Activated CD8-positive, alpha-beta memory T cell treated with anti-CD3 and anti-CD28 coated beads for 1 hour (primary cell): ENCODE results near the gene PARD3.
"Not testable (repeated sequence)": the region's sequence is repeated elsewhere in the genome, so short reads cannot be mapped to it uniquely, and the experiment has no call there.

Experiments used
- DNase-seq, 2 donors: peaks; one replicate each; pipeline ENCODE4 v3.0.0-alpha.2; 2020; ENCODE audit warnings: low read depth in 1 of 2; ENCODE audit errors: extremely low read depth in 1 of 2

PARD3 gene

DNA sequence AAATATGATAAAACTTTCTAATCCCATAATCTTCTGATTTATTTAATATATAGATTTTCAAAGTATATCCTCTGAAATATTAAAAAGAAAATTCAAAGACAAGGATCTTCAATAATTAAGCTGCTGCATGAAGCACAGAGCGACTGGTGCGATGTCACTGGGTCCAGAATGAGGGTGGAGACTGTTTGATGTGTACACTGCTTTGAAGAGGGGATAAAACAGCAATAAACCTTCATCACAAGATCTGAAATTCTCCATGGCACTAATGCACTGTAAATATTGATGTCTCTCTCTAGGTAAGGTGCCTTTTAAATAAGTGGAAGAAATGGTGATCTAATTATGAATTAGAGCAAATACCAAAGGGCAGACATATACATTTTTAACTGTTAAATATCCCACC lies 337.8 kb downstream of the PARD3 start:
- DNase-seq, result no peak

DNA sequence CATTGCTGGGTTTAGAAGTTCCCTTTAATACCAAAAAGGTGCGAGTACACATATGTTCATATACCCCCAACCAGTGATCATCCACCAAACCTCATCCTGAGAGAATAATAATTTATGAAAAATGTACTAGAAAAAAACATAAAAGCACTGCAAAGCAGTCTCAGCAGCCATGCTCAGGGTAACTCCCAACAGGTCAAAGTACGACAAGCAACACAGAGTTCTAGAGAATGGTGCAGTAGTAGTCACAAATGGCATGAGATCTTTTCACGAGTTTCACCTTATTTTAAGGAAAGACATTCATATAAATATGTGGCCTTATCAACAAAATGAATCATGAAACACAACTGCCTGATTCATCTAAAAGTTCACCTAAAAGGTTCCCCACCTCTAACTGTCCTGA lies 338.5 kb downstream of the PARD3 start:
- no peak for DNase-seq

DNA sequence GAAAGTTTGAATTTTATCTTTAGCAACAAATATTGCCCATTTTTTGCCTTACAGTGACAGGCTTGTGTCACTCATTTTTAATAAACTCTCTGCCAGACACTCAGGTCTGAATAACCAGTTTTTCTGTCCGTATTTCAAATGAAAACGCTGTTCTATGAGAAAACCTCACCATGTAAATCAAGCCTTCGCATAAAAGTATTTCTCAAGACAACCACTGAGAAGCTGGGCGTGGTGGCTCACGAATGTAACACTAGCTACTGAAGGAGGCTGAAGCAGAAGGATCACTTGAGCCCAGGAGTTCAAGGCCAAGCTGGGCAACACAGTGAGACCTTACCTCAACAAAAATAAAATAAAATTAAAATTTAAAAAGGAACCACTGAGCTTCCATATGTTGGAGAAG lies 339.3 kb downstream of the PARD3 start:
- DNase-seq, result no peak

DNA sequence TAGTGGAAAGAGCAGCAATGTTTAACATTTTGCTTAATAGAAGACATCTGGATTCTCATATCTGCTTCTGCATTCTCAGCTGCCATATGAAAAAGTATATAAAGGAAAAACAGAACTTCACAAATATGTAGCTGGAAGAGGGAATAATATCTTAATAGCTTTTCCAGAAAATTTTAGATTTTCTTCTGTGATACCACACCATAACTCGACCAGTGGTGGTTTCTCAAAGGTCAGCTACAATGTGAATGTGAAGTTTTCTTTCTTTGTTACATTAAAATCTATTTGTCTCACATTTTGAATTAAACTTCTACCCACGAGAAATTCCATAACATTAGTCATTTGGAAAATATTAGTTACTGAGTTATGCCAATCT lies 339.8 kb downstream of the PARD3 start:
- DNase-seq, result no peak

DNA sequence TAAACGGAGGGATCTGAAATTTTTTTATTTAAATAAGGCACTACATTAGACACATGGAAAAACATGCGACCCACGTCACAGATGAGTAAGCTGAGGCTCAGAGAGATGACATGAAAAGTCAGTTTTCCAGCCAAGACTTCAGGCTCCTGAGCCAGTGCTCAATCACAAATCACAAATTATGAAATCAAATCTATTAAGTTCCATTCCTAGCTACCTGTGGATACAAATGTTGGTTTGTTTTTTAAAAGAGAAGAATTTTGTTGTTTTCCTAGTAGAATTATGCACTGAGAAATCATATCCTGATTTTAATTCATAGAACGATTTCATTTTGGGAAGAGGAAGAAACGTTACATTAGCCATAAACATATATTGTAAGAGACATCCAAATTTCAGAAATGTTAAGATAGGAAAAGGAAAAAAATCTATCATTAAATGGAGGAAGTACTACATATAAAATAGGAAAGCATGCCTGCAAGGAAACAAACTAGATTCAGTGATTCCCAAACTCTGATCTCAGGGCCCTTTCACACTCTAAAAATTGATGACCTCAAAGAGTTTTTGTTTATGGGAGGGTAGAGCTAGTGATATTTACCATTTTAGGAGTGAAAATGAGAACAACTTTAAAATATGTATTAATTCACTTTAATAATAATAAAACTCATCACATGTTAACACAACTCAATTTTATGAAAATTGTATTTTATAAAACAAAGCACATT lies 340.4 kb downstream of the PARD3 start:
- no peak for DNase-seq

DNA sequence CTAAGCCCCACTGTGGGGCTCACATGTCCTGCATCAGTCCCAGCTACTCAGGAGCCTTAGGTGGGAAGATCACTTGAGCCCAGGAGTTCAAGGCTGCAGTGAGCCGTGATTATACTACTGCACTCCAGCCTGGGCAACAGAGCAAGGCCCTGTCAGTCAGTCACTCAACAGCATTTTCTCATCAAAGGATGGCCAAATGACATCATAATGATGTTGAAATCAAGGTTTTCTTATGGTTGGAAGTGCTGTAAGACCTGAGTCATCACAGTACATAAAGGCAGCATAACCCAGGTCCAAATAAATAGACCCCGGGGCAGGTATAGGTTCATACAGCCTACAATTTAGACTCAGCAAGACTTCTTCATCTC lies 341.1 kb downstream of the PARD3 start:
- DNase-seq, result no peak

DNA sequence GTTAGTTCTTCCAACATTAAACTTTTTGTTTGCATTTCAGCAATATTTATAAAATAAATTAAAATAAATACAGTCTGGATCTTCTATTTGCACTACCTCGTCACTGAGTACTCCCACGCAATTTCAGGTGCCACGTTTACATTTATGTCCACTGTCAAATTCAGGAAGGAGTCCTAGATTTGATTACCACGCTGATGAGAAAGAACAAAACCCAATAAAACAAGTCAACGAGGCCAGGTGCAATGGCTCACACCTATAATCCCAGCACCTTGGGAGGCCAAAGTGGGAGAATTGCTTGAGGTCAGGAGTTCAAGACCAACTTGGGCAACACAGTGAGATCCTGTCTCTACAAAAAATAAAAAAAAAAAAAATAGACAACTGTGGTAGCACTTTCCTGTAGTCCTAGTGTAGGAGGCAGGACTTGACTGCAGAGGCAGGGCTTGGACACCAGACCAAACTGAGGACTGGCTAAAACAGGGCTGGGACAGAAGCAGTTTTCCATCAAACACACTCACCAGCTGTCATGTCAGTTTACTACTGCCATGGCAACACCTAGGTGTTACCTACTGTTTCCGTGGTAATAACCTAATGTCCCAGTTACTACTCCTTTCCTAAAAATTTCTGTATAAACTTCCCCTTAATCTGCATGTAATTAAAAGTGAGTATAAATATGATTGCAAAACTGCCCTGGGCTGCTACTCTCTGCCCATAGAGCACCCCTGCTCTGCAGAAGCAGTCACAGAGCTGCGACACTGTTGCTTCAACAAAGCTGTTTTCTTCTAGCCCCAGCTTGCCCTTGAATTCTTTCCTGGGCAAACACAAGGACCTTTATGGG lies 341.7 kb downstream of the PARD3 start:
- no peak for DNase-seq

DNA sequence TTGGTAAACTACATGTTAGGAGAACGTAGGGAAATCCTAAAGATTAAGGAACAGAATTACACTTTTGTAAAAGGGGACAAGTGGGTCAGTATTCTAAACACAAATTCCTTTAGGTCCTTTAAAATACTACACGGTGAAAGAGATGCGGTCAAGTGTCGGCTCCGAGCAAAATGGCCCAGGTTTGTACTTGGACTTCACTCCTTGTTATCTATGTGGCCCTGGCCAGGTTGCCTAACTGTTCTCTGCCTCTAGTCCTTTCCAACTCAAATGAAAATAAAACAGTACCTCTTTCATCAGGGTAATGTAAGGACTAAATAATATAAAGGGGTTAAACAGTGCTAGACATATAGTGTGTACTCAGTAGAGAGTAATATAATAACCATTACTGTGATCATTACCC lies 344.8 kb downstream of the PARD3 start:
- DNase-seq, result no peak

DNA sequence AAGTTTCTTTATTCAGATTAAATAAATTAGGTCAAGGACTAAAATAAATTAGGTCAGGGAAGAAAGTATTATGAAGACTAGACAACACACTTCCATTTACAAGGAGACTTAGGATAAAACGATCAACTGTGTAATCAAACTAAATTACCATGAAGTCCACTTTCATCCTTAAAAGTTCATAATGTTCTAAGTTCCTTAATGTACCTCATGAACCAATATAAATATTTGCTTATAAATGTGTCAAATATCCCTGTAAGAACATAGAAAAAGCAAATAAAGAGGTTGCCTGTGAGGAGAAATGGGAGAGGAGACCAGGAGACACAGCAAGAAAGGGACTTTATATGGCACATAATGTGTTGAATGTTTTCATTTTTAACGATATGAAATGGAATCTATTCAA lies 345.6 kb downstream of the PARD3 start:
- DNase-seq, result no peak

DNA sequence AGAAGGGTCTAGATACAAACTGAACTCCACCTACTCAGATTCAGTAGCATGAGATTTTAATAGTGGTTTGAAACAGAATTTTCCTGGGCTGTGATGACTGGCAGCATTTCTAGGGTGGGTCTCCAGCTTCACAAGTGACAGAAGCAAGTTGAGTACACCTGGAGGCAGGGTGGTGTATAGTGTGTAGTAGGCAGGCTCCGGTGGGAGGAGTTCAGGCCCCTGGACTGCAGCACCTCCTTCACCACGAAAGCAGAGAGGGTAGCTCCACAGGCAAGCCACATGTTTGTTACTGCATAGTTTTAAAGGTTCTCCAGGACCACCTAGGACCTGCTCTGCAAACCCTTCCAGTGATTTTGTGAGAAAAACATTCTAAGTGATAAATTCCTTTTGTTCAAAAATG lies 347.2 kb downstream of the PARD3 start:
- DNase-seq, result no peak

DNA sequence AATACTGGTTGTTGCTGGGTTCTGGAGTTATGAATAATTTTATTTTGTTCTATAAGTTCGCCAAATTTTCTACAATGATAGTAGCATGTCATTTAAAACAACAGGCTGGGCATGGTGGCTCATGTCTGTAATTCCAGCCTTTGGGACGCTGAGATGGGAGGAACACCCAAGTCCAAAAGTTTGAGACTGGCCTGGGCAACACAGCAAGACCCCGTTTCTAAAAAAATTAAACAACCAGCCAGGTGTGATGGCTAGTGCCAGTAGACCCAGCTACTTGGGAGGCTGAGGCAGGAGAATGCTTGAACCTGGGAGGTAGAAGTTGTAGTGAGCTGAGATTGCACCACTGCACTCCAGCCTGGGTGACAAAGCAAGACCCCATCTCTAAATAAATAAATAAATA lies 347.7 kb downstream of the PARD3 start:
- no peak for DNase-seq

DNA sequence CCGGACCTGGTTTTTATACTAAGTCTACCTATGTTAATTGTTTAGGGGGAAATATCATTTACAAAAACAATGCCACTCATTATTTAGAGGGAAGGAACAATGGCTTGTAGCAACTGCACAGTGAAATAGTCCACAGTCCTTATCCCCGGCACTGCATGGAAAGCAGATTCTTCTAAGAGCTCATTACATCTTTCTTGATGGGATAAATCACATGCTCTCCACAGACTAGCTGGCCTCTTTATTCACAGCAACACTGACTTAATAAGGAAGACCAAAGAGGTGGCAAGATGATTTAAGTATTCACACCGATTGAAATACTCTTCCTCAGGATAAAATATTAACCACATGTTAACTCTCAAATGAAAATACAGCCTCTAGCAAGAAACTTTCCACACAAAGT lies 349.4 kb downstream of the PARD3 start:
- DNase-seq, result no peak

DNA sequence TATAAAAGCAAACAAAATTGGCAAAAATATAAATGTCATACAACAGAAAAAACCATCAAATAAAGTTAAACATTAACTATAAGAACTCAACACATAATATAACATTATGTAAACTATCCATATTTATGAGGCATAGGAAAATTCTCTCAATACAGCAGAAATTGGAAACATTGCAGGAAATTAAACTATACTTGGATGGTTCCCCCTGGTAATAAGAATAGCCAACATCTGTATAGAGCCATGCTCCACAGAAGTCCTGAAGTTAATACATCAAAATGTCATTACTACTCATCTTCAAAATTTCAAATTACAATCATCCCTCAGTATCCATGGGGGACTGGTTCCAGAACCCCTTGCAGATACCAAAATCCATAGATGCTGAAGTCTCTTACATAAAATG lies 350.5 kb downstream of the PARD3 start:
- DNase-seq, result no peak

DNA sequence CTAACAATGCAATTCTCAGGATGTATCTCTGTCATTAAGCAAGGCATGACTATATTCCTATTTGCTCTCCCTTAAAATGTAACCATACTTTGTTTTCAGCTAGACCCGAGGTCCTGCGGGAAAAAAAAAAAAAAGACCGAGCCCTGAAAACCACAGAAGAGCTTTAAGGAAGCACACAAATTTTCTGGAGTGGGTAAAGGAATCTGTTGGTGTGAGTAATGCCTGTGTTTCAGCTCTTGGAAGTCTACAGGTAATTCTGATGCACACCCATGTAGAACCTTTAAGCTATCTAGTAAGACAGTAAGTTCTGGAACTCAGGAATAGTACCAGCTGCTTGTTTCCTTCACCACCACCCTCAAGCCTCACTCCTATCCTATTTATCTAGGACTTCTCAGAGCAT lies 351.1 kb downstream of the PARD3 start:
- DNase-seq, result no peak

DNA sequence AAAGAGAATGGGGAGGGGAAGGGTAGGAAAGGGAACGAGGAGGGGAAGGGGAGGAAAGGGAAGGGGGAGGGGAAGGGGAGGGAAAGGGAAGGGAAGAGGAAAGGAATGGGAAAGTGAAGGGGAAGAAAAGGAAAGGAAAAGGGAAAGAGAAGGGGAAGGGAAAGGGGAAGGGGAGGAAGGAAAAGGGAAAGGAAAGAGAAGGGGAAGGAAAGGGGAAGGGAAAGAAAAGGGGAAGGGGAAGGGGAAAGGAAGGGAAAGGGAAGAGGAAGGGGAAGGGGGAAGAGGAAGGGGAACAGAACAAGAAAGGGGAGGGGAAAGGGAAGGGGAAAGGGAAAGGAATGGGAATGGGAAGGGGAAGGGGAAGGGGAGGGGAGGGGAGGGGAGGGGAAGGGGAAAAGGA lies 352.1 kb downstream of the PARD3 start:
- DNase-seq, result no peak

DNA sequence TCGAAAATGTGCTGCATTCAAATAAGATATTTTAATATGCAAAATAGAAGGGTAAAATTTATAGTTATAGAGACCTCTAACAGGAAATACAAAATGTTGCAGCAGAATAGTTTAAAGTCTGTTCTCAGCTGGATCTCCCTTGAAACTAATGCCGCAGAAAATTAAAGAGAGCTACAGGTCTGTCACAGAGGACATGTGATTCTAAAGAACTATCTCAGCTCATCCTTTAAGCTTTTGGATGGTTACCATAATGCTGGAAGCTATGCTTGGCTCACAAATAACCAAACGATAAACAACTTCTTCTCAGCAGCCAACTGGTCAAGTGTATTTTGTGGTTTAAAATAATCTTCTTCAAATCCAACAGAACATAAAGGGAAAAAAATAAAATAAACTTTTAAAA lies 353.0 kb downstream of the PARD3 start:
- no peak for DNase-seq

DNA sequence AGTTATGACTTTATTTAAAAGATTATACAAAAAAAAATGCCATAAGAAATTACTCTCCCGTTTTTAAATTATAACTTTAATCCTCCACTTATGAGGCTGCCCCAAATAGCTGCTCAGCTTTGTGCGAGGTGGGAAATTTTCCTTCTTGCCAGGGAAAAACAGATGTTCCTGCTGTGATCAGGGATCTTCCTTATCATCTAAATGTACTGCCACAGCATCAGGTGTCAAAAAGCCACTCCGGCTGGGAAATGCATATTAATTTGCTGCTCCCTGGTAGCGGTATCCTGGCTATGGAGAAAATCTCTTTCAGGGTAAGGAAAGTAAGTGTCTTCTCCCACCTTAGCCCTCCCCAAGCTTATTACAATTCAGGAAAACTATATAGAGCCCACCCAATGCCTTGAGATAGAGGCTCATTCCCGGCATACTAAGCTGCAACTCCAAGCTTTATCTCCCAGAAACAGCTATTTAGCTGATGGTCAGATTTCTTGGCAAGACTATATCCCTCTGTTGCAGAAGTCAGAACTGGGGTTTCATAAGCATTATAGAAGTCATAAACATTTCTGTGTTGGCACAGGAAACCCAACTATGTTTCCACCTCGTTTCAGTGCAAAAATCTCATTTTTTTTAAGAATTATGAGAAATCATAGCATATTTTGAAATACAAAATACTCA lies 360.4 kb downstream of the PARD3 start:
- DNase-seq, result no peak

DNA sequence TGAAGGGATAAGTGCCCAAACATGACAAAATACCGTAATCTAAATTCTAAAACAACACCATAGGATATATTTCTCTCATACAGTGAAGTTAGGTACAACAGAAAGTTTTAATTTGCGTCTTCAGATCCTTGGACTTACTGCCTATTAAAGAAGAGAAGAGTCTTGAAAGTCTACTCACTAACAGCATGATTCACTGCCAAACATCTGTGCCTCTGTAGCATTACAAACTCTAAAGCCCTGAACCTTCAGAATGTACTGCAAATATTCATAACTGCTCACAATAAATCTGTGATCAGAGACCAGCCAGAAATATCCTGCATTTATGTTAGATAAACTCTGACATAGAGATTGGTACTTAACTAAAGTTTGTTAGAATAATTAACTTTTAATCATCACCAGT lies 365.3 kb downstream of the PARD3 start:
- no peak for DNase-seq

DNA sequence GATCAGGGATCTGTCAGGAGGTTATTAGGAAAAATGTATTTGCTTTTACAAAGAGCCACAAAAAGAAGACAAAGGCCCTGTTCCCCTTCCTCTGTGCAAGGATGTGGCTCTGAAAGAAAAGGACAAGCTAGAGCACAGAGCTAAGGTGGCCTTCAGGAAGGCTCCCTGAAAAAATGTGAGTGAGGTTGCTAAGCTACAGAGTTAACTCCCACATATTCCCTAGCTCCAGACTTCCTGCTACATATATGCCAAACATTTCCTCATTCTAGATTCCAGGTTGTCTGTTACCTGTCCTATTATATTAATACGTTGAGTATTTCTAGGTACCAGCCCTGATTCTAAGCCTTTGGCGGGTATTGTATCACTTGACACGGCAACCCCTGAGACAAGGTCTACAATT lies 369.0 kb downstream of the PARD3 start:
- DNase-seq, result no peak

DNA sequence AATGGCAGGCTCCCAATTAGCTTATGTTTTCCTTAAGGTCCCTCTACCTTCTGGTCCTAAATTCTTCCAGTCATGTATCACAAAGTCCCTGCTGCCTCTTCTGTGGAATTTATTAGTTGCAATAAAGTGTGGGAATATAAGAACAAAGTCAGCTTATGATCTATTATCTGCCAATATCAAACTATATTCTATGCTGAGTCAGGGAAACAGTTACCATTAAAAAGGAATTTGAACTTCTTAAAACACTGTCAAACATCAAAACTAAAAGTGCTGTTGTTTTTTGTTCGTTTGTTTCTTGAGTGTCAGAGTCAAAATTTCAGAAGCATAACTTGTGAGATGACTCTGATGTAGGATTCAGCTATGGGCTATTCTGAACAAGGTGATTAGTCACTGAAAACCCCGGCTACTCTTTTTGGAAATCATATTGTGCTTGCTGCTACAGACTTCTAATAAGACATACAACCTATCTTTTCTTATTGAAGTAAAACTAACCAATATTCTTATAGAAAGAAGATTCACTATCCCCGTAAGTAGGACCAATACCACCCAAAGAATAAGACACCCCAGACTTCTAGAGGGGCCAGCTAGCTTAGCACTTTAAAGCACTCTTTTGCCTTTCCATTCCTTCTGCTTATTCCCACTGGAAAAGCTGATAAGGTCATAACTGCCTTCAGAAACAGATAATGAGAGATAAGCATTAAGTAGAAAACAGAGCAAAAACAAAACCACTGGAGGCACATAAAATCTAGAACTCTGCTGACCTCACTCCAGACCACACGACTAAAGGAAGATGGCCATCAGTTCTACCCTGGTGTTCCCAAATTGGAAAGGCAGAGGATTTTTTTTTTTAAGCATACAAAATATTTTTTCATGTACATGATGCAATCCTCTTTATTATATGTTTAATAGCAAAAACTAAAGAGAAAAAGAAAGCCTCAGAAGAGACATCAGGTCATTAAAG lies 370.6 kb downstream of the PARD3 start:
- no peak for DNase-seq

DNA sequence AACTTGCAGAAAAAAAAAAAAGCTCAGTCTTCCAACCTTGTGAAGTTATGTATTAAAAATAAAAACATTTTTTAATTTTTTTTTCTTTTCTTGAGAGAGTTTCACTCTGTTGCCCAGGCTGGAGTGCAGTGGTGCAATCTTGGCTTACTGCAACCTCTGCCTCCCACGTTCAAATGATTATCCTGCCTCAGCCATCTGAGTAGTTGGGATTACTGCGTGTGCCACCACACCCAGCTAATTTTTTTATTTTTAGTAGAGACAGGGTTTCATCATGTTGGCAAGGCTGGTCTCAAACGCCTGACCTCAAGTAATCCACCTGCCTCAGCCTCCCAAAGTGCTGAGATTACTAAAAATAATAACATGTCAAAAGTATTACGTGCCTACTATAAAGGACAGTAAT lies 375.7 kb downstream of the PARD3 start:
- not testable (repeated sequence) for DNase-seq
